SH-SY5Y (cell line): ENCODE measurements around the gene DUSP6.

Source experiments
- GATA2 ChIP-seq: IDR thresholded peaks from 2 replicates; pipeline ENCODE4 v1.6.1; 2011; ENCODE audit warnings: mild to moderate bottlenecking, low read depth, low read length
- GATA3 ChIP-seq: IDR thresholded peaks from 2 replicates; pipeline ENCODE4 v1.6.1; 2011; ENCODE audit warnings: low read depth, mild to moderate bottlenecking, low read length, moderate library complexity

- no peak for TF ChIP-seq GATA3
- no peak for TF ChIP-seq GATA2
Observed at GRCh38 chr12:89319606-89320005, 32.7 kb downstream of the DUSP6 start.
